Measurements from ENCODE around the gene SHISA7.
"Not testable (repeated sequence)": the region's sequence is repeated elsewhere in the genome, so short reads cannot be mapped to it uniquely, and the experiment has no call there.

The SHISA7 gene

DNA sequence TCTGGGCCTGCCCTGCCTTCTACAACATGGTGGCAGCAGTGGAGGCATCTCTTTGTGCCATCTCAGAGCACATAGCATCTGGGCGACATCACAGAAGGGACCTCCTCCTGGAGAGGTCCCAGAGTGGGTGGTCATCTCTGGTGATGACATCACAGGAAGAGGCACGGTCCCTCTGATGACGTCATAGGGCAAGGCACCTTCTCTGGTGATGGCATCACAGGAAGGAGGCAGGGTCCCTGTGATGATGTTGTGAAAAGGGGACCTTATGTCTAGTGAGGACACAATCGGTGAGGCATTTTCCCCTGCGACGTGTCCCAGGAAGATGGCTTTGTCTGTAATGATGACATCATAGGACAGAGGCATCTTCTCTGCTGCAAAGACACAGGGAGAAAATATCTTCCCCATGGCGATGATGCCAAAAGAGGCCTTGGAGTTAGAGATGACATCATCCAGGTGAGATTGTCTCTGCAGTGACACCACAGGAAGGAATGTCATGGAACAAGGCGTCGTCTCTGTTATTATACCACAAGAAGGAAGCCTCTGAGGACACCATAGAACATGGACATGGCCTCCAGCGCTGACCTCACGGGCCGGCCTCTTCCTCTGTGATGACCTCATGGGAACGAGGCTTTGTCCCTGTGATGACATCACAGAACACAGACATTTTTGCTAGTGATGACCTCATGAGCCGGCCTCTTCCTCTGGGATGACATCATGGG lies 10.7 kb downstream of the SHISA7 start:
- DNase-seq (ENCODE audit: low read depth, low spot score), result no peak
- no peak overlapping the region for H3K27ac ChIP-seq

DNA sequence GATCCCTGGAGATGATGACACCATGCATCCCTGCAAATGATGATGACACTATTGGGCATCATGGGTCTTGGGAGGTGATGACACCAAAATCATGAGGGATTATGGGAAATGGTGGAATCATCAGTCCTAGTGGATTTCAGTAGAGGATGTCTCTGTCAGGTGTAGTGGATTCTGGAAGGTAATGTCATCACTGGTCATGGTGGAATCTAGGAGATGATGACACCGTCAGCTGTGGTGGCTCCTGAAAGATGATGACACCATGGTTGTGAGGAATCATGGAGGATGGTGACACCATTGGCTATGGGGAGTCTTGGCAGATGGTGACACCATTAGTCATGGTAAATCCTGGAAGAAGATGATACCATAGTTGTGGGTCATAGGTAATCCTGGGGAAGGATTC lies 11.9 kb downstream of the SHISA7 start:
- H3K27ac ChIP-seq, result no peak overlapping the region
- DNase-seq (ENCODE audit: low read depth, low spot score), result no peak

GRCh38 chr19:55426042-55426441 lies 17.1 kb downstream of the SHISA7 start:
- no peak for DNase-seq (ENCODE audit: low read depth, low spot score)
- no peak overlapping the region for H3K27ac ChIP-seq

DNA sequence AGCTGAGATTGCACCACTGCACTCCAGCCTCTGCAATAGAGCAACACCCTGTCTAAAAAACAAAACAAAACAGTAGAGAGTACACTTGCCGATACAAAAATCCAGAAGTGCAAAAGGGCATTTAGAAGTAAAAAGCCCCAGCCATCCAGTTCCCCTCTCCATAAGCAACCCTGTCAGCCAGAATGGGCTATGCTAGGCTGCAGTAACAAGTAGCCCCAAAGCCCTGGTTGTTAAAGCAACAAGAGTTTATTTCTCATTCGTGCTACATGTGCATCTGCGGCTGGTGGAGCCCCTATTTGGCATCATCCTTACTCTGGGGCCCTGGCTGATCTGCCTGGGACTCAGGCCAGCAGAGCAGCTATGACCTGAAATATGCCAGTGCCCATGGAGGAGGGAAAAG lies 18.6 kb downstream of the SHISA7 start:
- no peak overlapping the region for H3K27ac ChIP-seq
- no peak for DNase-seq (ENCODE audit: low read depth, low spot score)

DNA sequence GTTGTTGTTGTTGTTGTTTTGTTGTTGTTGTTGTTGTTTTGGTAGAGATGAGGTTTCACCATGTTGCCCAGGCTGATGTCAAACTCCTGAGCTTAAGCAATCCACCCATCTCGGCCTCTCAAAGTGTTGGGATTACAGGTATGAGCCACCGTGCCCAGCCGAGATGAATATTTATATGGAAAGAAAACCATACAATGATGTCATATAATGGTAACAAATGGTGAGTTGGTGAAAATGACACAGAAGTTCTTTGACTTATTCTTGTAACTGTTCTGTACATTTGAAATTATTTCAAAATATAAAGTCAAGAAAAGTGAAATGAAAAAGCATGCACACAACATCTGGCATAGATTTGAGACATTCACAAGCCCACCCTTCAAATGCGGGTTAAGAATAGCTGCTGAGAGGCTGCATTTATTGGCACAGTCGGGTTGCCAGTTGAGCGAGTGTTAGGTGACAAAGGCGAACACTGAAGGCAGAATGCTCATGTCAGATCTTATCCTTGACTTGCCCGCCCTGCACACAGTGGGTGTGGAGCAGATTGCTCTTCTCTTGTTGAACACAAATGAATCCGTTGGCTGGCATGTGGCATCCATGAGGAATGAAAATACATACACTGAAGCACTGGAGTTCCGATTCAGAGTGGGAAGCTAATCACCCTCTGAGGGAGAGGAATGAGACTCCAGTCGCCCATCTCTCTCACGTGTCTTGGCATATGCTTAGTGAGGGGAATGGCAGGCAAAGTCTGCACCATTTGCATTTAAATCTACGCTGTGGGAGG lies 19.7 kb downstream of the SHISA7 start:
- no peak overlapping the region for H3K27ac ChIP-seq
- DNase-seq (ENCODE audit: low read depth, low spot score), result no peak

GRCh38 chr19:55421281-55421680 lies 21.8 kb downstream of the SHISA7 start:
- not testable (repeated sequence) for DNase-seq (ENCODE audit: low read depth, low spot score); H3K27ac ChIP-seq

DNA sequence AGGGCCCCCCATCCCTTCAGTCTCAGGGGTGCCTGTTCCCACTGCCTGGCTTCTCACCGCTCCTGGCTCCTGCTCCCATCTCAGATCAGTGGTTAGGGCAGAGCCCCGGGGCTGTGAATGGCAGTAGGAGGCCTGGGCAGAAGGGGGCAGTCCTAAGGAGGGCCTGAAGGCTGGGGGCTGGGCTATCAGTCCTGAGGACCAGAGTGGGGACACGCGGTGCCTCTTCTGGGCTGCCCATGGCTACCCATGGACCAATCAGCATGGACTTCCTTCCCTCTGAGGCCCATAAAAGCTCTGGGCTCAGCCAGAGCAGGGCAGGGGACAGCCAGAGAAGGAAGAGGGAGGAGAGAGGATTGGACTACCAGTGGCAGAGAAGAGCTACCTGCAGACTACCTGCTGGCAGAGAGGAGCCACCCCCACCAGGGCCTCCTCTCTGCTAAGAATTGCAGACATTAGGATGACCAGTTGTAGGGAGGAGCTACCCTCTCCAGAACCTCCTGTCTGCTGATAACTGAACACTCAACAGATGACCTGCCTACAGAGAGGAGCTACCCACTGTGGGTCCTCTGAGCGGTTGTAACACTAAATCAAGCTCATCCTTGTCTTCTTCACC lies 23.4 kb downstream of the SHISA7 start:
- H3K27ac ChIP-seq, result no peak overlapping the region
- DNase-seq (ENCODE audit: low read depth, low spot score), result no peak

GRCh38 chr19:55419103-55419502 lies 24.0 kb downstream of the SHISA7 start:
- no peak for DNase-seq (ENCODE audit: low read depth, low spot score)
- no peak overlapping the region for H3K27ac ChIP-seq

DNA sequence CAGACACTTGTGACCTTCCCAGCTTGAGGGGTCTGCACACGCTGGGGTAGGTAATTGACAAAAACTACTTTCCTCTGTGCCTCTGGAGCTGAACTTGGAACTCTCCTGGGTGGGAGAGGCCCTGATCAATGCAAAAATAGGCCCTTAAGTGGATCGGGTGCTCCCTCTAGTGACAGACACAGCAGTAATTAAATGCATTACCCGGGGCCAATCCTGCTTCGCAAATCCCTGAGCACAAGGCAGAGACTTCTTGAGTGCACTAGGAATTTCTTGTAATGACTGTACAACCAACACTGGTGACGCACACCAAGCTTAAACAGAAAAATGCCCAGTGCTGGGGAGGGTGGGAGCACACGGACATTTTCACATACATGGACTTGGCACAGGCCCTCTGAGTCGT lies 24.9 kb downstream of the SHISA7 start:
- H3K27ac ChIP-seq, result no peak overlapping the region

DNA sequence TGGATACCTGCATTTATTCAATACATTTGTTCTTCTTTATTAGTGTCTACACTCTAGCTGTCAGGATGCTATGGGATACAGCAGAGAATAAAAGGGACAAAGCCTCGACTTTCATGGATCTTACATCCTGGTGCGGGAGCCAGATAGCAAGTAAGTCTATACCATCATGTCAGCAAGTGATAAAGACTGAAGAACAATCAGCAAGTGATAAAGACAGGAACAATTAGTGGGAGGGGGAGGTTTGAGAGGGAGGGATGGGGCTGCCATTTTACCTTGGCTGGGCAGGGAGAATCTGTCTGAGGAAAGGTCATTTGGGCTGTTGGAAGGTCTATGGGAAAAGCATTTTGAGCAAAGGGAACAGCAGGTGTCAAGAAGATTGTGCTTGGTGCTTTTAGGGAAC lies 32.9 kb downstream of the SHISA7 start:
- no peak for DNase-seq (ENCODE audit: low read depth, low spot score)
- H3K27ac ChIP-seq, result no peak overlapping the region

More for the DNA sequence above, 24.9 kb downstream of the SHISA7 start:
- DNase-seq (ENCODE audit: low read depth, low spot score), result no peak

DNA sequence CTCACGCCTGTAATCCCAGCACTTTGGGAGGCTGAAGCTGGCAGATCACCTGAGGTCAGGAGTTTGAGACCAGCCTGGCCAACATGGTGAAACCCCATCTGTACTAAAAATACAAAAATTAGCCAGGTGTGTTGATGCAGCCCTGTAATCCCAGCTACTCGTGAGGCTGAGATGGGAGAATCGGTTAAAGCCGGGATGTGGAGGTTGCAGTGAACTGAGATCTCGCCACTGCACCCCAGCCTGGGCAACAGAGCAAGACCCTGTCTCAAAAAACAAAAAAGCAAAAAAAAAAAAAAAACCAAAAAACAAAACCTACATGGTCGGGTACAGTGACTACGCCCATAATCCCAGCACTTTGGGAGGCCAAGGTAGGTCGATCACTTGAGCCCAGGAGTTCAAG lies 33.9 kb downstream of the SHISA7 start:
- not testable (repeated sequence) for DNase-seq (ENCODE audit: low read depth, low spot score); H3K27ac ChIP-seq

DNA sequence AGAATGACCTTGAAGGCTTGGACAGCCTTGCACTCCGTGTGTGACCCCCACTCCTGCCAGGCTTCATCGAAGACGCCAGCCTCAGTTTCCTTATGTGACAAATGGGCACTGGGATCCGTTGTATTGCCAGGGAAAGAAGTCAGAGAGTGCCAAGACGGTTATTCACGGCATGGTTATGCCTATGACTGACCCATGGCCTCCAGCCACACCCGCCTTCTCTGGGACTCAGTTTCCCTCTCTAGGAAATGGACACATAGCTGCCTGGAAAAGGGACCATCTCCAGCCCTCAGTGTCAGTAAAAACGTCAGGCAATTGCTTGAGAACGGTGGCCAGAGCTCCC lies 34.6 kb downstream of the SHISA7 start:
- peak overlapping the region; percentile 83 for H3K27ac ChIP-seq
- DNase-seq (ENCODE audit: low read depth, low spot score), result no peak

DNA sequence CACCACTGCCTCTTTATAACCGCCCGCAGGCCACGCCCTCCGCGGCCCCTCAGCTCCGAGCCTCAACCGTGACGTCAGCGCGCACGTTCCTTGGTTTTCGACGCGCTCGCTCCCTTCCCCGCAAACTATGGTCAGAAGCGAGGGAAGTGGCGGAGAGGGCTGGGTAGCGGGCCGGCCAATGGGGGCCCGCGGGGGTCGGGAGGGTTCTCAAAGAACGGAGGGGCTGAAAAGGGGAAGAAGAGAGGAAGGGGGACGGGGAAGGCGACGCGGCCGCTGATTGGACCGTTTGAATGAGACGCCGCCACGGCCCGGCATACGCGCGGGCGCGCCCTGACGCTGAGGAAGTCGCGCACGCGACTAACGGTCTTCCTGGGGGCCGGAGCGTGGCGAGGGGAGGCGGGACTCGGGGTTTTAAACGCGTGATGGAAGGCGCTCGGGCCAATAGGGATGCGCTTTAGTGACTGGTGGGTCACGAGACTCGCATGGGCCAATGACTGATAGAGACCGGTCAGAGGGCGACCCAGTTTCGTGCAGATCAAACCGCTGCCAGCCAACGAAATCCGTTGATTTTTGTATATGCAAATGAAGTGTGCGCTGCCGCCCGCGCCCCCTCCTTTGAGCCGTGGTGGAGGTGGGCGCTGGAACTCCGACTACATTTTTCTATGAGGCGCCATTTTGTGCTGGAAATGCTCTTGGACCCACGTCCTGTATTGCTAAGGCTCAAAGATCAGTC lies 35.1 kb downstream of the SHISA7 start:
- peak overlapping the region; percentile 83 for H3K27ac ChIP-seq
- DNase-seq (ENCODE audit: low read depth, low spot score), result peak; percentile 87

GRCh38 chr19:55407550-55407799 lies 35.6 kb downstream of the SHISA7 start, which contains the start of gene UBE2S:
TSS of gene UBE2S (minus strand) at chr19:55407788. CDS start at chr19:55407589, 199 bp downstream.
- DNase-seq (ENCODE audit: low read depth, low spot score), result not testable (repeated sequence)
- peak within 1 kb of the TSS; percentile 83 for H3K27ac ChIP-seq

GRCh38 chr19:55406826-55407549 lies 36.1 kb downstream of the SHISA7 start:
- no peak for DNase-seq (ENCODE audit: low read depth, low spot score)
- peak overlapping the region; percentile 83 for H3K27ac ChIP-seq

DNA sequence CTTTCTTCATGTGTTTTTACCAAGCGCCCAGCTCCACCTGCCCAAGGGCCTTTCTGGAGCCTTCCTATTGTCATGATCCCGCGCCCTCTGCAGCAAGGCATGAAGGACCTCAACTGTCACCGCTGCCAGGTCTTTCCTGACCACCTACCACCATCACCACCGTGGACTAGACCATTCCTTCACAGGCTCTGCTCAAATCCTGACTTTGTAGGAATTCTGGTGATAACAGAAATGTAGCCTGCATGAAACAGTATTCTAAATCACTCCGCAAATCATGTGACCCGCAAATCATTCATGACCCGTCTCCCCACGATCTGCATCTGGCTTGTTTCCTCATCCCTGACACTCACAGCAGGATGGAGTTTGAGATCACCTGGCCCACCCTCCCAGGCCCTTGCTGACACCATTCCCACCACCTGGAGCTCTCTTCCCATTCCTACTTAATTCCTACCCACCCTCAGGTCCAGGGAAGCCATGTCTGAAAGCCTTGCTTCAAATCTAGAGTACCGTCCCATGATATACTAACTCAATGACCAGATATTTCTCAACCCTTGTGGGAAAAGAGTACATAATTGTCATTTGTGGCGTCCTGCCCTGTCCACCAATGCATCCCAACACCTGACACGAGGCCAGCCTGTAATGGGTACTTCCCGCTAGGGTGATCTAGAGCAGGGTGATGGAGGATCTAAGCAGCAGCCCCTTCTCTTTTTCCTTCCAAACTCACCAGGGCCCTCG lies 36.8 kb downstream of the SHISA7 start:
- no peak for DNase-seq (ENCODE audit: low read depth, low spot score)
- H3K27ac ChIP-seq, result no peak overlapping the region

GRCh38 chr19:55405638-55406037 lies 37.5 kb downstream of the SHISA7 start:
- no peak overlapping the region for H3K27ac ChIP-seq

DNA sequence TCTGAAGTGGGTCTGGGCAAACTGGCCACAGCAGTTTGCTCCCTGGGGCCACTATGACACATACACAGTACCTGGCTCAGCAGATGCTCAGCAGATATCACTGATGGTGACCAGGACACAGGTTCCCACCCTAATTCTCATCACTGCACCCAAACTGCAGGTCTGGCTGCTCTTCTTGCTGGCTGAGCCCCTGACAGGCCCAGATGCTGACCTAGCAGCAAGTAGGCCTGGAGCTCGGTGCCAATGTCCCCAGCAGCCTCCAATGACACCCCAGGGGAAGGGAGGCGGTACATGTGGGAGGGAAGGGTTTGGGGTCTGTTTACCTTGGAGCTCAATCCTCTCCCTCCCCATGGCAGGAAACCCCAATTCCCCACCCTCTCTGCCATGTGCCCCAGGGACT lies 40.6 kb downstream of the SHISA7 start:
- DNase-seq (ENCODE audit: low read depth, low spot score), result no peak
- H3K27ac ChIP-seq, result no peak overlapping the region

More at GRCh38 chr19:55405638-55406037, 37.5 kb downstream of the SHISA7 start:
- no peak for DNase-seq (ENCODE audit: low read depth, low spot score)

DNA sequence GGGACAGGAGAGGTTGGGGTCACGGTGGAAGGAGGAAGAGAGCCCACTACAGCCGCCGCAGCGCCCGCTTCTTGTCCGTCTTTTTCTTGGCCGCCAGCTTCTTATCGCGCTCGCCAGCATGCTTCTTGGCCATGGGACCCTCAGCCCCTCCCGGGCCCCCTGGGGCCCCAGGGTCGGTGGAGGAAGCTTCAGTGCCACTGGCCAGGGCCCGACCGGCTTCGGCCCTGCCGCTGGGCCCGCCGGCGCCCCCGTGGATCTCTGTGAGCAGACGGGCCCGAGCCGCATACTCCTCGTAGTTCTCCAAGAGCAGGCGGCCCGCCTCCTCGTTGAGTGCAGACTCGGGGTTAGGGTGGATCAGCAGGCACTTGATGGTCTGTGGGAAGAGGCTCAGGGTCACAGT lies 41.7 kb downstream of the SHISA7 start:
- peak overlapping the region; percentile 27 for H3K27ac ChIP-seq
- DNase-seq (ENCODE audit: low read depth, low spot score), result not testable (repeated sequence)

Data from epithelial cell of prostate (primary cell).